Transverse colon (tissue), 4 donors: ENCODE data around the gene PDE4D.

Experiments used
- CTCF ChIP-seq, 5 experiments: fragments of 200-600 bp in 3 of 5; fragments of 450-650 bp in 2 of 5; sonication (generic) in 3 of 5; IDR thresholded peaks; 1 replicate in 2 of 5; 2 replicates in 3 of 5; pipeline ENCODE4 v1.5.1; 2016 to 2017; ENCODE audit warnings: antibody characterized with exemption in 5 of 5, inconsistent platforms in 3 of 5, mild to moderate bottlenecking in 2 of 5, moderate library complexity in 1 of 5
- EP300 ChIP-seq: sonication (generic); formaldehyde crosslinking; IDR thresholded peaks from one replicate; pipeline ENCODE4 v1.6.1; 2017; ENCODE audit warnings: antibody characterized with exemption, low read depth
- POLR2A ChIP-seq: fragments of 450-650 bp; IDR thresholded peaks from one replicate; pipeline ENCODE4 v1.6.1; 2016; ENCODE audit warnings: antibody characterized with exemption, mild to moderate bottlenecking, moderate library complexity
- POLR2AphosphoS5 ChIP-seq, 3 donors: sonication (generic); formaldehyde crosslinking; IDR thresholded peaks; one replicate each; pipeline ENCODE4 v1.6.1; 2016; ENCODE audit warnings: antibody characterized with exemption in 3 of 3

GRCh38 chr5:59140133-59140532, 753.4 kb downstream of the PDE4D start:
- TF ChIP-seq EP300 (no peak), POLR2A (no peak), CTCF (IDR thresholded peaks at IDR 0.05) (no peak), POLR2AphosphoS5 (IDR thresholded peaks at IDR 0.05) (no peak)
